ENCODE results near the gene NHEJ1. TPM values are rescaled to one million over a fixed set of nuclear protein-coding genes. Genes with fewer than 3 reads are reported as not detected.

NHEJ1 gene
- total and polyA plus RNA-seq, 9 of the 15 experiments (the other 6 are each of a cell fraction or from before 2014, with no cell fraction given) = 9.0 to 23.7 (median 13.9) TPM

DNA sequence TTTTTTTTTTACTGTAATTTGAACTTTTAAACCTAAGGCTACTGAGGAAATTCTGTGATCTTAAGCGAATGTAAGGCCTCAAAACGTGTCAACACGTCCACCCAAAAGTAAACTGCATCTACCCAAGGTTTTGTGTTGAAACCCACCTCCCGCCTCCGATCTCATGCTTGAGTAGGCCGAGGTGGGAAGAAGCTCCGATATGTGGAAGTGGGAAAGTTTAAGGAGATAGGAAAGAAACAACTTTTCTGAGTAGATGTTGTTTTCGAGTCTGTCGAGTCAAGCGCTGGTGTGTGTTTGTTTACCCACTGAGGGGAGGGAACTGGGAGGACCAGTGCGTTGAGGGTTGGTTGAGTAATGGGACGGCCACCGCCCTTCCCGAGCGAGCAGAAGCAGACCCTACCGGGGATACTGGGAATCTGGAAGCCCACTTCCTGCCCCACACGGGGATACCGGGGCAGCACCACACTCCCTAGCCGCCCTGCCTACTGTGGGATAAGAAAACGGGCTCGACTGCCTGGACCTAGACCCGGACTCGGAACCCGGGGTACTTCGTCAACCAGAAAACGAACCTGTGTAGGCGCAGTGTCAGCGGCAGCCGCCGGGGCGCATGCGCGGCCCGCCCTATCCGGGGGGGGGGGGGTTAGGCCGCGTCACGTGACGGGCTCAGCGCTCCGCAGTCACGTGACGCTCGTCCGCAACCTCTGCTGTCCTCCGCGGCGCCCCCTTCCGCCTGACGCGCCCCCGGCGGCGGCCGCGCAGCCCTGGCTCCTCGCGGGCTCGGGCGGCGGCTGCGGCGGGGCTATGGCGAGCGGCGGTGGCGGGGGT is 17.1 kb upstream of the NHEJ1 start, which contains the start of gene RETREG2 (continued):
- TF ChIP-seq, protein P1, sequence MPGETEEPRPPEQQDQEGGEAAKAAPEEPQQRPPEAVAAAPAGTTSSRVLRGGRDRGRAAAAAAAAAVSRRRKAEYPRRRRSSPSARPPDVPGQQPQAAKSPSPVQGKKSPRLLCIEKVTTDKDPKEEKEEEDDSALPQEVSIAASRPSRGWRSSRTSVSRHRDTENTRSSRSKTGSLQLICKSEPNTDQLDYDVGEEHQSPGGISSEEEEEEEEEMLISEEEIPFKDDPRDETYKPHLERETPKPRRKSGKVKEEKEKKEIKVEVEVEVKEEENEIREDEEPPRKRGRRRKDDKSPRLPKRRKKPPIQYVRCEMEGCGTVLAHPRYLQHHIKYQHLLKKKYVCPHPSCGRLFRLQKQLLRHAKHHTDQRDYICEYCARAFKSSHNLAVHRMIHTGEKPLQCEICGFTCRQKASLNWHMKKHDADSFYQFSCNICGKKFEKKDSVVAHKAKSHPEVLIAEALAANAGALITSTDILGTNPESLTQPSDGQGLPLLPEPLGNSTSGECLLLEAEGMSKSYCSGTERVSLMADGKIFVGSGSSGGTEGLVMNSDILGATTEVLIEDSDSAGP (CRISPR knock-in tag; IDR thresholded peaks at IDR 0.05) = no peak
- TF ChIP-seq, protein P2, sequence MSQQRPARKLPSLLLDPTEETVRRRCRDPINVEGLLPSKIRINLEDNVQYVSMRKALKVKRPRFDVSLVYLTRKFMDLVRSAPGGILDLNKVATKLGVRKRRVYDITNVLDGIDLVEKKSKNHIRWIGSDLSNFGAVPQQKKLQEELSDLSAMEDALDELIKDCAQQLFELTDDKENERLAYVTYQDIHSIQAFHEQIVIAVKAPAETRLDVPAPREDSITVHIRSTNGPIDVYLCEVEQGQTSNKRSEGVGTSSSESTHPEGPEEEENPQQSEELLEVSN (IDR thresholded peaks at IDR 0.05; ENCODE audit: borderline replicate concordance in 1 of 2, extremely low read depth in 1 of 2, insufficient read depth in 1 of 2, insufficient read length in 1 of 2, low read depth in 1 of 2, low read length in 1 of 2, poor library complexity in 1 of 2, severe bottlenecking in 1 of 2) = peak; percentile 38 to 67
- TF ChIP-seq, protein P3, sequence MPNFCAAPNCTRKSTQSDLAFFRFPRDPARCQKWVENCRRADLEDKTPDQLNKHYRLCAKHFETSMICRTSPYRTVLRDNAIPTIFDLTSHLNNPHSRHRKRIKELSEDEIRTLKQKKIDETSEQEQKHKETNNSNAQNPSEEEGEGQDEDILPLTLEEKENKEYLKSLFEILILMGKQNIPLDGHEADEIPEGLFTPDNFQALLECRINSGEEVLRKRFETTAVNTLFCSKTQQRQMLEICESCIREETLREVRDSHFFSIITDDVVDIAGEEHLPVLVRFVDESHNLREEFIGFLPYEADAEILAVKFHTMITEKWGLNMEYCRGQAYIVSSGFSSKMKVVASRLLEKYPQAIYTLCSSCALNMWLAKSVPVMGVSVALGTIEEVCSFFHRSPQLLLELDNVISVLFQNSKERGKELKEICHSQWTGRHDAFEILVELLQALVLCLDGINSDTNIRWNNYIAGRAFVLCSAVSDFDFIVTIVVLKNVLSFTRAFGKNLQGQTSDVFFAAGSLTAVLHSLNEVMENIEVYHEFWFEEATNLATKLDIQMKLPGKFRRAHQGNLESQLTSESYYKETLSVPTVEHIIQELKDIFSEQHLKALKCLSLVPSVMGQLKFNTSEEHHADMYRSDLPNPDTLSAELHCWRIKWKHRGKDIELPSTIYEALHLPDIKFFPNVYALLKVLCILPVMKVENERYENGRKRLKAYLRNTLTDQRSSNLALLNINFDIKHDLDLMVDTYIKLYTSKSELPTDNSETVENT (CRISPR knock-in tag; IDR thresholded peaks at IDR 0.05) = peak; percentile 72; the same call in 1 of the 2 replicates
- TF ChIP-seq FOXA3 (CRISPR knock-in tag; conservative IDR thresholded peaks at IDR 0.05 in 1 of 2, IDR thresholded peaks at IDR 0.05 in 1 of 2) (peak; percentile 78 to 92), NONO (IDR thresholded peaks at IDR 0.05; ENCODE audit: low read depth in 2 of 2, low read length in 1 of 2) (0 out of 4 replicates have a peak, but pooled peaks of 1 of the 2 experiments have one; percentile 8), ILF3 (IDR thresholded peaks at IDR 0.05; ENCODE audit: borderline replicate concordance) (no peak), MAFF (IDR thresholded peaks at IDR 0.05; ENCODE audit: low read length) (no peak), PHB2 (IDR thresholded peaks at IDR 0.05; ENCODE audit: low read depth) (no peak), ZNF354B (CRISPR knock-in tag; IDR thresholded peaks at IDR 0.05) (no peak), BRCA1 (IDR thresholded peaks at IDR 0.05) (no peak), BRCA1 (CRISPR knock-in tag; IDR thresholded peaks at IDR 0.05) (no peak)
- TF ChIP-seq, protein P4, sequence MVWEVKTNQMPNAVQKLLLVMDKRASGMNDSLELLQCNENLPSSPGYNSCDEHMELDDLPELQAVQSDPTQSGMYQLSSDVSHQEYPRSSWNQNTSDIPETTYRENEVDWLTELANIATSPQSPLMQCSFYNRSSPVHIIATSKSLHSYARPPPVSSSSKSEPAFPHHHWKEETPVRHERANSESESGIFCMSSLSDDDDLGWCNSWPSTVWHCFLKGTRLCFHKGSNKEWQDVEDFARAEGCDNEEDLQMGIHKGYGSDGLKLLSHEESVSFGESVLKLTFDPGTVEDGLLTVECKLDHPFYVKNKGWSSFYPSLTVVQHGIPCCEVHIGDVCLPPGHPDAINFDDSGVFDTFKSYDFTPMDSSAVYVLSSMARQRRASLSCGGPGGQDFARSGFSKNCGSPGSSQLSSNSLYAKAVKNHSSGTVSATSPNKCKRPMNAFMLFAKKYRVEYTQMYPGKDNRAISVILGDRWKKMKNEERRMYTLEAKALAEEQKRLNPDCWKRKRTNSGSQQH (CRISPR knock-in tag; IDR thresholded peaks at IDR 0.05) = peak; percentile 57; the same call in 1 of the 2 replicates
- TF ChIP-seq, protein P5, sequence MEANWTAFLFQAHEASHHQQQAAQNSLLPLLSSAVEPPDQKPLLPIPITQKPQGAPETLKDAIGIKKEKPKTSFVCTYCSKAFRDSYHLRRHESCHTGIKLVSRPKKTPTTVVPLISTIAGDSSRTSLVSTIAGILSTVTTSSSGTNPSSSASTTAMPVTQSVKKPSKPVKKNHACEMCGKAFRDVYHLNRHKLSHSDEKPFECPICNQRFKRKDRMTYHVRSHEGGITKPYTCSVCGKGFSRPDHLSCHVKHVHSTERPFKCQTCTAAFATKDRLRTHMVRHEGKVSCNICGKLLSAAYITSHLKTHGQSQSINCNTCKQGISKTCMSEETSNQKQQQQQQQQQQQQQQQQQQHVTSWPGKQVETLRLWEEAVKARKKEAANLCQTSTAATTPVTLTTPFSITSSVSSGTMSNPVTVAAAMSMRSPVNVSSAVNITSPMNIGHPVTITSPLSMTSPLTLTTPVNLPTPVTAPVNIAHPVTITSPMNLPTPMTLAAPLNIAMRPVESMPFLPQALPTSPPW (CRISPR knock-in tag; IDR thresholded peaks at IDR 0.05) = peak; percentile 98
- TF ChIP-seq, protein P6, sequence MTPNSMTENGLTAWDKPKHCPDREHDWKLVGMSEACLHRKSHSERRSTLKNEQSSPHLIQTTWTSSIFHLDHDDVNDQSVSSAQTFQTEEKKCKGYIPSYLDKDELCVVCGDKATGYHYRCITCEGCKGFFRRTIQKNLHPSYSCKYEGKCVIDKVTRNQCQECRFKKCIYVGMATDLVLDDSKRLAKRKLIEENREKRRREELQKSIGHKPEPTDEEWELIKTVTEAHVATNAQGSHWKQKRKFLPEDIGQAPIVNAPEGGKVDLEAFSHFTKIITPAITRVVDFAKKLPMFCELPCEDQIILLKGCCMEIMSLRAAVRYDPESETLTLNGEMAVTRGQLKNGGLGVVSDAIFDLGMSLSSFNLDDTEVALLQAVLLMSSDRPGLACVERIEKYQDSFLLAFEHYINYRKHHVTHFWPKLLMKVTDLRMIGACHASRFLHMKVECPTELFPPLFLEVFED (CRISPR knock-in tag; conservative IDR thresholded peaks at IDR 0.05) = peak; percentile 72; the same call in 1 of the 2 replicates

Measured in K562 (cell line).